Testis (tissue), 2 donors: ENCODE data around the gene NCK2.

Source experiments
- CTCF ChIP-seq, 3 experiments: fragments of 450-650 bp in 2 of 3; fragments of 200-600 bp in 1 of 3; sonication (generic) in 1 of 3; IDR thresholded peaks; one replicate each; pipeline ENCODE4 v1.5.1; 2016 to 2019; ENCODE audit warnings: antibody characterized with exemption in 3 of 3, mild to moderate bottlenecking in 2 of 3, moderate library complexity in 1 of 3
- POLR2A ChIP-seq: fragments of 450-650 bp; IDR thresholded peaks from one replicate; pipeline ENCODE4 v1.6.1; 2017; ENCODE audit warnings: antibody characterized with exemption, mild to moderate bottlenecking, moderate library complexity

- TF ChIP-seq CTCF (IDR thresholded peaks at IDR 0.05) (no peak), POLR2A (no peak)
Observed at GRCh38 chr2:105866216-105867185, 121.8 kb downstream of the NCK2 start.
